Activated naive CD4-positive, alpha-beta T cell treated with anti-CD3 and anti-CD28 coated beads, Interleukin-2, amount 50 U/mL, for 72 hours (primary cell): ENCODE data around the gene SARM1. TPM values are rescaled to one million over a fixed set of nuclear protein-coding genes. Genes with fewer than 3 reads are reported as not detected.

Source experiments
- ATAC-seq, 2 donors: fragments of 150-1000 bp; cut with Tn5 transposase; 2 replicates each; pipeline ENCODE4 v1.10.0; 2021; ENCODE audit warnings: mild to moderate bottlenecking in 2 of 2, moderate library complexity in 2 of 2
- DNase-seq, 2 donors: peaks; one replicate each; pipeline ENCODE4 v3.0.0; 2021 to 2022; ENCODE audit warnings: low spot score in 2 of 2
- H3K27ac Mint-ChIP-seq, 2 donors: one replicate each; pipeline ENCODE4 v1.8.0; 2022; ENCODE audit warnings: mild to moderate bottlenecking in 2 of 2, mixed read lengths in 2 of 2
- H3K36me3 Mint-ChIP-seq, 2 donors: one replicate each; pipeline ENCODE4 v1.8.0; 2022; ENCODE audit warnings: mixed read lengths in 2 of 2
- H3K9me3 Mint-ChIP-seq, 2 donors: one replicate each; pipeline ENCODE4 v1.8.0; 2022; ENCODE audit warnings: mixed read lengths in 2 of 2
- total RNA-seq, 2 donors: library from RNA; stranded (reverse); gene quantifications; one replicate each; pipeline ENCODE4 v1.2.3, GENCODE V29; 2022

Gene SARM1
- total RNA-seq, 2 donors from 2014 or later = 13.9 to 29.5 TPM

GRCh38 chr17:28372945-28373274, 1.4 kb downstream of the SARM1 start:
- no peak for ATAC-seq
- no peak for DNase-seq
- peaks cover 0 to 16% of the 10 kb centered on the region in 2 donors for H3K36me3 Mint-ChIP-seq
- H3K9me3 Mint-ChIP-seq = no peaks in the 10 kb centered on the region
- H3K27ac Mint-ChIP-seq = peak overlapping the region; percentile 82 to 94

DNA sequence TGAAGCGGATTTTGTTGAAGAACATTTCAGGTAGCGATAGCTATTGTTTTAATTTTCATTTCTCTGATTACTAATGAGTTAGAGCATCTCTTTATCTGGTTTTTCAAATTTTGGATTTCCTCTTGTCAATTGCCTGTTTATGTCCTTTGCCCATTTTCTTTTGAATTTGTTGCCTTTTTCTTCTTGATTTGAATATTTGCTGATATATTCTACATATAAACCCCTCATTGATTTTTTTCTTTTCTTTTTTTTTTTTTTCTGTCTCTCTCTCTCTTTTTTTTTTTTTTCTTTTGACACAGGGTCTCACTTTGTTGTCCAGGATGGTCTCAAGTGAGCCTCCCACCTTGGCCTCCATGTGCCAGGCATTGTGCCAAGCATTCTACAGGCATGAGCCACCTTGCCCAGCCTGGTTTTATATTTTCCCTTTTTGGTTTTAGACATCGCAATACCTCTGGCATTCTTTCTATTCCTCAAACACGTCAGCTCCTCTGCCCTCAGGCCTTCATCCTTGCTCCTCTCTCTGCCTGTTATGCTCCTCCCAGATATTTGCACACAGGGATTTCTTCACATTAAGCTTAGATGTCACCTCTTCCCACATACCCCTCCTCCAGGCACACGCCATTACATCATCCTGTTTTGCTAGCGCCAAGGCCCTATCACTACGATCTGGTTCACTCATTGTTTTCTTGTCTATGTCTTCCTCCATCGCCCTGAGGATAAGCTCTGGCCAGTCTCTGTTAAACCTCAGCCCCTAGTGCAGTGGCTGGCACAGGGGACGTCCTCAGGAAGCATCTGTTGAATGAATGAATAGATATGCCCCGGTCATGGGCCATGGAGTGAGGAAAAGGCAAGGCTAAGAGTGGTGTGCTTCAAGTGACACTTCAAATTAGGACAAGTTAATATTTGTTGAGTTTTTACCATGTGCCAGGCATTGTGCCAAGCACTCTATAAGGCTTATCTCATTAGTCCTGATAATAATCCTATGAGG, 8.6 kb downstream of the SARM1 start:
- no peaks in the 10 kb centered on the region for H3K9me3 Mint-ChIP-seq
- DNase-seq (no peak), ATAC-seq (no peak)
- H3K27ac Mint-ChIP-seq = no peak overlapping the region
- peaks cover 0 to 5% of the 10 kb centered on the region in 2 donors for H3K36me3 Mint-ChIP-seq

DNA sequence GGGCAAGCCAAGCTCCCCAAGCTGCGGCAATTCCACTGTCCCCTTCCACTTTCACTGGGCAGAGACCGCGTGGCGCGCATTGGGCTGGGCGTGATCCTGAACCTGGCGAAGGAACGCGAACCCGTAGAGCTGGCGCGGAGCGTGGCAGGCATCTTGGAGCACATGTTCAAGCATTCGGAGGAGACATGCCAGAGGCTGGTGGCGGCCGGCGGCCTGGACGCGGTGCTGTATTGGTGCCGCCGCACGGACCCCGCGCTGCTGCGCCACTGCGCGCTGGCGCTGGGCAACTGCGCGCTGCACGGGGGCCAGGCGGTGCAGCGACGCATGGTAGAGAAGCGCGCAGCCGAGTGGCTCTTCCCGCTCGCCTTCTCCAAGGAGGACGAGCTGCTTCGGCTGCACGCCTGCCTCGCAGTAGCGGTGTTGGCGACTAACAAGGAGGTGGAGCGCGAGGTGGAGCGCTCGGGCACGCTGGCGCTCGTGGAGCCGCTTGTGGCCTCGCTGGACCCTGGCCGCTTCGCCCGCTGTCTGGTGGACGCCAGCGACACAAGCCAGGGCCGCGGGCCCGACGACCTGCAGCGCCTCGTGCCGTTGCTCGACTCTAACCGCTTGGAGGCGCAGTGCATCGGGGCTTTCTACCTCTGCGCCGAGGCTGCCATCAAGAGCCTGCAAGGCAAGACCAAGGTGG, 9.8 kb downstream of the SARM1 start:
- ATAC-seq (no peak), DNase-seq (no peak)
- Mint-ChIP-seq H3K9me3 (no peaks in the 10 kb centered on the region), H3K27ac (no peak overlapping the region), H3K36me3 (peaks cover 0 to 5% of the 10 kb centered on the region in 2 donors)

DNA sequence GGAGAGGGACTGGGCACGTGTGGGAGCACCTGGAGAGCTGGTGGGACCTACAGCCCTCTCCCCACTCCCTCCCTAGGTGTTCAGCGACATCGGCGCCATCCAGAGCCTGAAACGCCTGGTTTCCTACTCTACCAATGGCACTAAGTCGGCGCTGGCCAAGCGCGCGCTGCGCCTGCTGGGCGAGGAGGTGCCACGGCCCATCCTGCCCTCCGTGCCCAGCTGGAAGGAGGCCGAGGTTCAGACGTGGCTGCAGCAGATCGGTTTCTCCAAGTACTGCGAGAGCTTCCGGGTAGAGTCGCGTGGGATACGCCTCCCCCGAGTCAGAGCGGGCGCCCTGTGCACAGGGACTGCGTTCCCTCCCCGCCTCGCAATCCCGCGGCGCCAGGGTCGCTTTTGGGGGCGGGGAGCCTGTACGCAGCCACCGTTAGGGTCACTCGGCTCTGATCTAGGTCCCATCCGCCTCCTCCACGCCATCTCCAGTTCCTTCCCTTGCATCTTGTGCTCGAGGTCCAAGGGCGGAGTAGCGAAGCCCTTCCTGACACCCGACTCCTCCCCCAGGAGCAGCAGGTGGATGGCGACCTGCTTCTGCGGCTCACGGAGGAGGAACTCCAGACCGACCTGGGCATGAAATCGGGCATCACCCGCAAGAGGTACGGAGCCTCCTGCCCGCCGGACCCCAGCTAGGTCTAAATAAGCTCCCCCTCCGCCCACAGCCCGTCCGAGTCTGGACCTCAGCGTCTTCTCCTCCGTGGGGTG, 13.0 kb downstream of the SARM1 start:
- peak; percentile 92 to 94 for ATAC-seq
- DNase-seq = peak; percentile 60 to 65
- peak overlapping the region; percentile 66 to 83 for H3K27ac Mint-ChIP-seq
- no peaks in the 10 kb centered on the region for H3K9me3 Mint-ChIP-seq
- H3K36me3 Mint-ChIP-seq = peaks cover 0 to 5% of the 10 kb centered on the region in 2 donors

- peaks cover 0 to 8% of the 10 kb centered on the region in 2 donors for H3K36me3 Mint-ChIP-seq
- H3K27ac Mint-ChIP-seq = peak overlapping the region; percentile 7 to 83
- peak; percentile 23 to 58 for ATAC-seq
- no peak for DNase-seq
- no peaks in the 10 kb centered on the region for H3K9me3 Mint-ChIP-seq
Observed at GRCh38 chr17:28385037-28385400, 13.5 kb downstream of the SARM1 start.

DNA sequence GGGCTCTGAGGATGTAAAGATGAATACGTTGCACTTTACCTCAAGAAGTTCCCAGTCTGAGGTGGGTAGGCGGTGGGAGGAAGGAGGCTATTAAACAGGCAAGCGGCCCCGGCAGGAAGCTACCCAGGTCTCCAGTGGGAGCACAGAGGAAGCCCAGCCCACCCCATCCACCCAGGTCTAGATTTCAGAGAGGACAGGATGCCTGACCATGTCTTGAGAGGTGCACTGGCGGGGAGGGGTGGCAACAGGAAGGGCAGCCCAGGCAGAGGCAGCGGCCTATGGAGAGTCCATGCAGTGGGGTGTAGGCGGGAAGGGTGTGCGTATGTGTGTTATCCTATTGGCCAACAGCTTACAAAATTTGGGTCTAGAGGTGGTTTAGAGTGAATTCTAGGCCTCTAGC, 13.9 kb downstream of the SARM1 start:
- H3K9me3 Mint-ChIP-seq = no peaks in the 10 kb centered on the region
- peak overlapping the region; percentile 7 to 83 for H3K27ac Mint-ChIP-seq
- DNase-seq = no peak
- peak in 1 of 2 donors; percentile 26 for ATAC-seq
- peaks cover 0 to 12% of the 10 kb centered on the region in 2 donors for H3K36me3 Mint-ChIP-seq

DNA sequence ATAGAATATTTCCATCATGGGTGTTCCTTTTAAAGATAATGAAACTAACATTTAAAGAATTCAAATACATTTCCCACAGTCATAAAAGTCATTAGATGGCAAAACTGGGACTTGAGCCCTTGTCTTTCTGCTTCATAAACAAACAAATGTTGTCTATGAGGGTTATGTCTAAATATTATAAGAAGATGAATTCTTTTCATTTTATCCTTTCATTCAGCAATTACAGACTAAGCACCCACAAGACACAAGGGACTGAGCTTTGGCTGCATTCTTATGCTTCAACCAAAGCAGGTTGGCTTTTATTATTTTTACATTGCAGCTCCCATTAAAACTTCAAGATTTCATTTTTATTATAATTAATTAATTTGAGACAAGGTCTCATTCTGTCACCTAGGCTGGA, 14.9 kb downstream of the SARM1 start:
- Mint-ChIP-seq H3K27ac (no peak overlapping the region), H3K9me3 (no peaks in the 10 kb centered on the region), H3K36me3 (peaks cover 0 to 15% of the 10 kb centered on the region in 2 donors)
- ATAC-seq (no peak), DNase-seq (no peak)

DNA sequence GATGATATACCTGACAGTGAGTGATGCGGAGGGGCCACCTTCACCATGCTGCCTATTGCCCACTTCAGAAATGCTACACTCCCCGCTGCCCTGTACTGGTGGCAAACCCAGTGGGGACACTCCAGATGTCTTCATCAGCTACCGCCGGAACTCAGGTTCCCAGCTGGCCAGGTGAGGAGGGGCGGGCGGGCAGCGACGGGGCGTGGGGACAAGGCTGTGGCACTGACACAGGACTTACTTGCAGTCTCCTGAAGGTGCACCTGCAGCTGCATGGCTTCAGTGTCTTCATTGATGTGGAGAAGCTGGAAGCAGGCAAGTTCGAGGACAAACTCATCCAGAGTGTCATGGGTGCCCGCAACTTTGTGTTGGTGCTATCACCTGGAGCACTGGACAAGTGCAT, 16.6 kb downstream of the SARM1 start:
- Mint-ChIP-seq H3K36me3 (peaks cover 0 to 15% of the 10 kb centered on the region in 2 donors), H3K9me3 (no peaks in the 10 kb centered on the region), H3K27ac (no peak overlapping the region)
- ATAC-seq (no peak), DNase-seq (peak in 1 of 2 donors; percentile 30)

GRCh38 chr17:28390141-28390540, 18.6 kb downstream of the SARM1 start:
- no peak for DNase-seq
- H3K9me3 Mint-ChIP-seq = no peaks in the 10 kb centered on the region
- peaks cover 0 to 16% of the 10 kb centered on the region in 2 donors for H3K36me3 Mint-ChIP-seq
- ATAC-seq = no peak
- peak overlapping the region; percentile 4 to 34 for H3K27ac Mint-ChIP-seq

DNA sequence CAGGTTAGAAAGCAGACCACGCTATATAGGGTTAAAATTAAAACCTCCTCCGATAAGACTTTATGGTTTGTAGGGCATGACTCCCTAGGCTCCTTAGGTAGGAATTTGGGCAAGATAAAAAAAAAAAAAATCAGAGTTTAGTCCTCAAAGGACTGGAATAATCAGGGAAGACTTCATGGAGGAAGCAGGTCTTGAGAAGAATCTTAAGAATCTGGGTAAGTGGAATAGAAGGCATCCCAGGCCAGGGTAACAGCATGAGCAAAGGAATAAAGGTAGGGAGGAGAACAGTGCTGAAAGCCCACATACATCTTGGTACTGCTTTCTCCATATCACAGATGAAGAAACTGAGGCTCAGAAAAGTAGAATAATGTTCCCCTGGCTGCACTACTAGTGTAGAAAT, 19.1 kb downstream of the SARM1 start:
- no peaks in the 10 kb centered on the region for H3K9me3 Mint-ChIP-seq
- peak overlapping the region in 1 of 2 donors; percentile 34 for H3K27ac Mint-ChIP-seq
- no peak for DNase-seq
- ATAC-seq = no peak
- H3K36me3 Mint-ChIP-seq = peaks cover 0 to 16% of the 10 kb centered on the region in 2 donors

DNA sequence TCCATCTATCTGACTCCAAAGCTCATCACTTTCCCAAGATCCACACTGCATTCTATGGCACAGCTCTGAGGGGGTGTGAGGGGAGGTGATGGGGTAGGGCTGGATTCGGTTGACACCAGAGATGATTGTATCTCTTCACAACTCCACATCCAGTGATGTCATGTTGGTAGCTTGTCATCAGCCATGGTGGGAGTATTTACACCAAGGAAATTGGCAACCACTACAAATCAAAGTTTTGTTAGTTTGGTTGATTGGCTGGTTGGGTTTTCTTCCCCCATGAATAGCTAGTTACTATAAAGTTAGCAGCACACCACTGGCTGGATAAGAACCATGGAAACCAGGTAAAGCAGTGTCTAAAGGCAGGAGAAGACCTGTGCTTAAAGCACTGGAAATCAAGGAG, 19.5 kb downstream of the SARM1 start:
- no peak for ATAC-seq
- peaks cover 0 to 16% of the 10 kb centered on the region in 2 donors for H3K36me3 Mint-ChIP-seq
- DNase-seq = no peak
- peak overlapping the region in 1 of 2 donors; percentile 25 for H3K27ac Mint-ChIP-seq
- no peaks in the 10 kb centered on the region for H3K9me3 Mint-ChIP-seq

- peak overlapping the region in 1 of 2 donors; percentile 25 for H3K27ac Mint-ChIP-seq
- no peak for DNase-seq
- no peaks in the 10 kb centered on the region for H3K9me3 Mint-ChIP-seq
- ATAC-seq = no peak
- peaks cover 0 to 16% of the 10 kb centered on the region in 2 donors for H3K36me3 Mint-ChIP-seq
Observed at GRCh38 chr17:28391401-28391800, 19.9 kb downstream of the SARM1 start.

- ATAC-seq (no peak), DNase-seq (peak in 1 of 2 donors; percentile 11)
- Mint-ChIP-seq H3K9me3 (no peaks in the 10 kb centered on the region), H3K27ac (no peak overlapping the region), H3K36me3 (peaks cover 0 to 16% of the 10 kb centered on the region in 2 donors)
Observed at GRCh38 chr17:28392491-28392890, 21.0 kb downstream of the SARM1 start.

- H3K27ac Mint-ChIP-seq = no peak overlapping the region
- ATAC-seq = no peak
- peak in 1 of 2 donors; percentile 18 for DNase-seq
- peaks cover 0 to 16% of the 10 kb centered on the region in 2 donors for H3K36me3 Mint-ChIP-seq
- no peaks in the 10 kb centered on the region for H3K9me3 Mint-ChIP-seq
Observed at GRCh38 chr17:28394337-28395116, 23.0 kb downstream of the SARM1 start.

DNA sequence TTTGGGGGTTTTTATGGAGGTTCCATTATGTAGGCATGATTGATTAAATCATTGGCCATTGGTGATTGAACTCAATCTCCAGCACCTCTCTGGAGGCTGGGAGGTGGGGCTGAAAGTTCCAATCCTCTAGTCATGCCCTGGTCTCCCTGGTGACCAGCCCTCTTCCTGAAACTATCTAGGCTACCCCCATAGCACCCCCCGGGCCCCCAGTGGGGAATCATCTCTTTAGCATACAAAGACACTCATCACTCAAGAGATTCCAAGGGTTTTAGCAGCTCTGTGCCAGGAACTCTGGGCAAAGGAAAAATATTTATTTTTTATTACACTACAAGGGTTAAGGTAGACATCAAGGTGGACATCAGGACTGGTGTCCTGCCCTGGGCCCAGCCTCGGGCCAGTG, 23.9 kb downstream of the SARM1 start:
- ATAC-seq (no peak), DNase-seq (no peak)
- Mint-ChIP-seq H3K9me3 (no peaks in the 10 kb centered on the region), H3K36me3 (peaks cover 0 to 9% of the 10 kb centered on the region in 2 donors), H3K27ac (peak overlapping the region; percentile 9 to 22)

GRCh38 chr17:28395968-28396367, 24.5 kb downstream of the SARM1 start:
- DNase-seq (no peak), ATAC-seq (no peak)
- Mint-ChIP-seq H3K9me3 (no peaks in the 10 kb centered on the region), H3K27ac (peak overlapping the region in 1 of 2 donors; percentile 22), H3K36me3 (peaks cover 0 to 7% of the 10 kb centered on the region in 2 donors)
